Measurements from ENCODE around the gene KREMEN2.

The KREMEN2 gene

GRCh38 chr16:2948807-2949704 lies 15.0 kb upstream of the KREMEN2 start:
- TF ChIP-seq CREB1 (IDR thresholded peaks at IDR 0.05; ENCODE audit: low read depth) (no peak), ZBTB7A (IDR thresholded peaks at IDR 0.05; ENCODE audit: low read depth) (no peak), CEBPB (IDR thresholded peaks at IDR 0.05) (no peak), FOXM1 (IDR thresholded peaks at IDR 0.05; ENCODE audit: borderline replicate concordance, low read depth) (no peak), TEAD4 (IDR thresholded peaks at IDR 0.05) (no peak), USF1 (IDR thresholded peaks at IDR 0.05) (no peak), REST (IDR thresholded peaks at IDR 0.05; ENCODE audit: low read depth) (no peak), TCF12 (IDR thresholded peaks at IDR 0.05; ENCODE audit: low read depth) (no peak), NFIC (IDR thresholded peaks at IDR 0.05) (no peak), TAF1 (IDR thresholded peaks at IDR 0.05; ENCODE audit: low read depth) (no peak), EGR1 (IDR thresholded peaks at IDR 0.05) (no peak), RAD21 (IDR thresholded peaks at IDR 0.05; ENCODE audit: low read depth) (no peak)

- TF ChIP-seq MAX (IDR thresholded peaks at IDR 0.05): no peak
Observed at GRCh38 chr16:2949705-2950352, 14.2 kb upstream of the KREMEN2 start.

GRCh38 chr16:2950353-2950724 lies 13.7 kb upstream of the KREMEN2 start:
- no peak for TF ChIP-seq REST (IDR thresholded peaks at IDR 0.05; ENCODE audit: low read depth)
- TF ChIP-seq RAD21 (IDR thresholded peaks at IDR 0.05; ENCODE audit: low read depth): no peak

GRCh38 chr16:2950773-2951172 lies 13.3 kb upstream of the KREMEN2 start:
- TF ChIP-seq RAD21 (IDR thresholded peaks at IDR 0.05; ENCODE audit: low read depth) (no peak), EGR1 (IDR thresholded peaks at IDR 0.05) (no peak), YY1 (IDR thresholded peaks at IDR 0.05; ENCODE audit: low read depth) (no peak), EP300 (IDR thresholded peaks at IDR 0.05; ENCODE audit: borderline replicate concordance) (no peak), USF1 (IDR thresholded peaks at IDR 0.05) (no peak), REST (IDR thresholded peaks at IDR 0.05; ENCODE audit: low read depth) (no peak), MAX (IDR thresholded peaks at IDR 0.05) (no peak), ZBTB7A (IDR thresholded peaks at IDR 0.05; ENCODE audit: low read depth) (no peak), TEAD4 (IDR thresholded peaks at IDR 0.05) (no peak), CEBPB (IDR thresholded peaks at IDR 0.05) (no peak), TCF12 (IDR thresholded peaks at IDR 0.05; ENCODE audit: low read depth) (no peak), CREB1 (IDR thresholded peaks at IDR 0.05; ENCODE audit: low read depth) (no peak)

- TF ChIP-seq RAD21 (IDR thresholded peaks at IDR 0.05; ENCODE audit: low read depth) (no peak), REST (IDR thresholded peaks at IDR 0.05; ENCODE audit: low read depth) (no peak), TEAD4 (IDR thresholded peaks at IDR 0.05) (no peak), TAF1 (IDR thresholded peaks at IDR 0.05; ENCODE audit: low read depth) (no peak), TCF12 (IDR thresholded peaks at IDR 0.05; ENCODE audit: low read depth) (no peak), USF1 (IDR thresholded peaks at IDR 0.05) (no peak), MAX (IDR thresholded peaks at IDR 0.05) (no peak), YY1 (IDR thresholded peaks at IDR 0.05; ENCODE audit: low read depth) (no peak), EGR1 (IDR thresholded peaks at IDR 0.05) (no peak), EP300 (IDR thresholded peaks at IDR 0.05; ENCODE audit: borderline replicate concordance) (no peak), NFIC (IDR thresholded peaks at IDR 0.05) (no peak), CEBPB (IDR thresholded peaks at IDR 0.05) (no peak), CREB1 (IDR thresholded peaks at IDR 0.05; ENCODE audit: low read depth) (no peak)
Observed at GRCh38 chr16:2952679-2953078, 11.4 kb upstream of the KREMEN2 start.
